Mononuclear cell (primary cell): Measurements from ENCODE around the gene MORN3. TPM values are rescaled to one million over a fixed set of nuclear protein-coding genes. Genes with fewer than 3 reads are reported as not detected.
"Not testable (repeated sequence)": the region's sequence is repeated elsewhere in the genome, so short reads cannot be mapped to it uniquely, and the experiment has no call there.

Experiments used
- H3K27me3 ChIP-seq: 2 replicates; pipeline ENCODE4 v1.6.0; 2011; ENCODE audit warnings: low read length, control low read depth; ENCODE audit not compliant: insufficient read depth
- H3K4me1 ChIP-seq: 2 replicates; pipeline ENCODE4 v1.5.1; 2011; ENCODE audit warnings: mild to moderate bottlenecking, low read length, control low read depth; ENCODE audit not compliant: insufficient read depth
- H3K4me3 ChIP-seq: 2 replicates; pipeline ENCODE4 v1.5.1; 2011; ENCODE audit warnings: mild to moderate bottlenecking, low read length, moderate library complexity
- H3K9me3 ChIP-seq: 2 replicates; pipeline ENCODE4 v1.5.1; 2011; ENCODE audit warnings: low read depth, mild to moderate bottlenecking, control low read depth, low read length
- total RNA-seq: library from RNA; depleted of rRNA; stranded (reverse); fragments of >200 nt; gene quantifications from one replicate; pipeline ENCODE4 v1.2.3, GENCODE V29; 2012

MORN3 gene
- total RNA-seq, 1 donor, result 3.6 TPM

GRCh38 chr12:121705514-121705913, 36.1 kb upstream of the MORN3 start:
- H3K4me3 ChIP-seq, result no peak overlapping the region
- no peaks in the 10 kb centered on the region for H3K4me1 ChIP-seq
- no peaks in the 10 kb centered on the region for H3K9me3 ChIP-seq
- no peaks in the 10 kb centered on the region for H3K27me3 ChIP-seq

- H3K27me3 ChIP-seq, result no peaks in the 10 kb centered on the region
- H3K4me1 ChIP-seq, result no peaks in the 10 kb centered on the region
- no peak overlapping the region for H3K4me3 ChIP-seq
- no peaks in the 10 kb centered on the region for H3K9me3 ChIP-seq
Measured at GRCh38 chr12:121702944-121703343, 33.5 kb upstream of the MORN3 start.

GRCh38 chr12:121701667-121702277, 32.3 kb upstream of the MORN3 start:
- Histone ChIP-seq H3K4me3 (no peak overlapping the region), H3K4me1 (no peaks in the 10 kb centered on the region), H3K9me3 (no peaks in the 10 kb centered on the region), H3K27me3 (no peaks in the 10 kb centered on the region)

GRCh38 chr12:121697861-121698260, 28.4 kb upstream of the MORN3 start:
- not testable (repeated sequence) for H3K9me3 ChIP-seq, H3K4me1 ChIP-seq, H3K27me3 ChIP-seq, H3K4me3 ChIP-seq

GRCh38 chr12:121697093-121697698, 27.7 kb upstream of the MORN3 start:
- no peaks in the 10 kb centered on the region for H3K9me3 ChIP-seq
- no peaks in the 10 kb centered on the region for H3K27me3 ChIP-seq
- H3K4me3 ChIP-seq, result no peak overlapping the region
- no peaks in the 10 kb centered on the region for H3K4me1 ChIP-seq

- Histone ChIP-seq H3K4me1 (no peaks in the 10 kb centered on the region), H3K4me3 (no peak overlapping the region), H3K9me3 (no peaks in the 10 kb centered on the region), H3K27me3 (no peaks in the 10 kb centered on the region)
Measured at GRCh38 chr12:121693155-121693687, 23.8 kb upstream of the MORN3 start.

GRCh38 chr12:121692744-121693143, 23.3 kb upstream of the MORN3 start:
- not testable (repeated sequence) for H3K4me1 ChIP-seq, H3K9me3 ChIP-seq, H3K4me3 ChIP-seq, H3K27me3 ChIP-seq

GRCh38 chr12:121689430-121689829, 20.0 kb upstream of the MORN3 start:
- no peaks in the 10 kb centered on the region for H3K27me3 ChIP-seq
- peaks cover 10% of the 10 kb centered on the region for H3K4me1 ChIP-seq
- no peaks in the 10 kb centered on the region for H3K9me3 ChIP-seq
- no peak overlapping the region for H3K4me3 ChIP-seq

GRCh38 chr12:121688966-121689365, 19.5 kb upstream of the MORN3 start:
- H3K27me3 ChIP-seq, result no peaks in the 10 kb centered on the region
- no peaks in the 10 kb centered on the region for H3K9me3 ChIP-seq
- peaks cover 10% of the 10 kb centered on the region for H3K4me1 ChIP-seq
- H3K4me3 ChIP-seq, result no peak overlapping the region

- not testable (repeated sequence) for H3K4me1 ChIP-seq, H3K4me3 ChIP-seq, H3K27me3 ChIP-seq, H3K9me3 ChIP-seq
Measured at GRCh38 chr12:121679661-121680197, 10.3 kb upstream of the MORN3 start.

- Histone ChIP-seq H3K27me3 (no peaks in the 10 kb centered on the region), H3K4me1 (peaks cover 5% of the 10 kb centered on the region), H3K9me3 (no peaks in the 10 kb centered on the region)
Measured at GRCh38 chr12:121678716-121679300, 9.4 kb upstream of the MORN3 start.

GRCh38 chr12:121678305-121678704, 8.9 kb upstream of the MORN3 start:
- H3K9me3 ChIP-seq, result no peaks in the 10 kb centered on the region
- H3K27me3 ChIP-seq, result no peaks in the 10 kb centered on the region

More at GRCh38 chr12:121678716-121679300, 9.4 kb upstream of the MORN3 start:
- H3K4me3 ChIP-seq, result no peak overlapping the region

GRCh38 chr12:121676190-121676589, 6.7 kb upstream of the MORN3 start:
- no peaks in the 10 kb centered on the region for H3K9me3 ChIP-seq
- H3K4me3 ChIP-seq, result no peak overlapping the region
- H3K27me3 ChIP-seq, result no peaks in the 10 kb centered on the region
- H3K4me1 ChIP-seq, result peaks cover 21% of the 10 kb centered on the region

More at GRCh38 chr12:121678305-121678704, 8.9 kb upstream of the MORN3 start:
- no peak overlapping the region for H3K4me3 ChIP-seq
- H3K4me1 ChIP-seq, result peaks cover 5% of the 10 kb centered on the region

- H3K4me1 ChIP-seq, result peaks cover 31% of the 10 kb centered on the region
- H3K9me3 ChIP-seq, result no peaks in the 10 kb centered on the region
- no peak overlapping the region for H3K4me3 ChIP-seq
- H3K27me3 ChIP-seq, result no peaks in the 10 kb centered on the region
Measured at GRCh38 chr12:121673013-121673511, 3.6 kb upstream of the MORN3 start.

- Histone ChIP-seq H3K4me1 (peaks cover 63% of the 10 kb centered on the region), H3K27me3 (no peaks in the 10 kb centered on the region), H3K9me3 (no peaks in the 10 kb centered on the region), H3K4me3 (no peak overlapping the region)
Measured at GRCh38 chr12:121668750-121669520, 519 bp downstream of the MORN3 start.
